ENCODE measurements around the gene TEX44.
"Not testable (repeated sequence)": the region's sequence is repeated elsewhere in the genome, so short reads cannot be mapped to it uniquely, and the experiment has no call there.

Gene TEX44

DNA sequence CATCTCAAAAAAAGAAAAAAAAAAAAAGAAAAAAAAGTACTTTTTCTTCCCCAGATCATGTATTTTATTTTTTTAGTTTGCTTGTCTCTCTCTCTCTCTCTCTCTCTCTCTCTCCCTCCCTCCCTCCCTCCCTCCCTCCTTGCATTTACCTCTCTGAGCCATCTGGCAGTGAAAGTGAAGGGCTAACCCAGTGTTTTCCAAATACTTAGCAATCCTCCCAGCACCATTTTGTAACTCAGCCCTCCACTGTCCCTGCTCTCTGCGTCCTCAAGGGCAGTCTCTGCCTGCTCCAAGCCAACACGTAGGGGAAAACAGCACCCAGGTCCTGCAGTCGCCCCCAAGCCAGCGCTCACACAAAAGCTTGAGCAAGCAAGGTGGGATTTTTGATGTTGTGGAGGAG, 19.6 kb upstream of the TEX44 start:
- no peak for DNase-seq

DNA sequence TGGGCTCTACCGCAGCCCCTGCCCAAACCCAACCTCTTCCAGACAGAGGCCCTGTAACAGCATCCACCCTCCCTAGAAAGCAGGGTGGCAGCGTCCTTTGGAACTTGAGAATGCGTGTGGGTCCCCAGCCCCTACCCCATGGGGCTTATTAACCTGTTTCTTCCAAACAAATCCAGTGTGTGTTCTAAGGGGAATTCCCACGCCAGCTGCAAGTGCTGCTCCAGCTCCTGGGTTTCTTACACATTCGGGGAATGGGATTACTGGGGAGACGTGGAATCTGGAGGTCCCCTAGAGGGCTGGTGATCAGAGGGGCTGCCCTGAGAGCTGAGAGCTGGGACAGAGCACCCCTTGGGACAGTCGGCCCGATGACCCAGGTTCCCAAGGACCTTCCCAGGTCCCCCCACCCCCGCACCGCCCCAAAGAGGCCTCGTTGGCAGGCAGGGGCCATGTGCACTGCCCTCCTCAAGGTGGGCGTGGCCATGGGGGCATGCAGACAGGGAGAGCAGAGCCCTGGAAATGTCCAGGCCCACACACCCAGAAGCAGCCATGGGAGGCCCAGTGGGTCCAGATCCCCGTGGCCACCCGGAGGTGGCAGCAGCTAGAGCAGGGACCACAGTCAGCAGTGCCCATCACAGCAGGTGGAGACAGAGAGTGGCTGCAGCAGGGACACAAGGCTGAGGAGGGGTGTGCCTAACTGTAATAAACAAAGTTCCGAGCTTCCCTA, 18.8 kb upstream of the TEX44 start:
- no peak for DNase-seq

DNA sequence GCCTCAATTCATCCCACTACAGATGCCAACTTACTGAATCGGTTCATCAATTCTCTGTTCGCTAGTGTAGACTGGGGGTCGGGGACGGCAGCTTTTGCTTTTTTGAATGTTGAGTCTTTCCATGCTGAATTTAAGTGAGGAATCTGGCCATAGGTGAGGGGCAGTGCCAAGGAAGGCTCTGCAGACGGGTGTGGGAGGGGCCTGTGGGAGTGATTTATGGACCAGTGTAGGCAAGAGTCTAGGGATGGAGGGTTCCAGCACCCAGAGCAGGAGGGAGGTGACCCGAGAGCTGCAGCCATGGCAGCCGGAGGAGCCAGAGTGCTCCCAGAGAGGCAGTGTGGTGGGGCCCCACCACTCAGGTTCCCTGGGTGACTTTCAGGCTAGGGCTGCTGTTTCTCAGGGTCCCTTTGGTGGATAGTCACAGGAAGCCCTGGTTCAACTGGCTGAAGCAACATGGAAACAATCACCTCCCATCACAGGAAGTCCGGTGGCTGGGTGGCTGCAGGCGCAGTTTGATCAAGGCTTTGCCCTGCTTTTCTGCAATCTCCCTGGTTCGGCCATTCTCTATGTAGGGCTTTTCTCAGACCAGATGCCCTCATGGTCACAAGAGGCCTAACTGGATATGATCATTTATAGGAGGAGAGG, 16.9 kb upstream of the TEX44 start:
- DNase-seq = no peak

DNA sequence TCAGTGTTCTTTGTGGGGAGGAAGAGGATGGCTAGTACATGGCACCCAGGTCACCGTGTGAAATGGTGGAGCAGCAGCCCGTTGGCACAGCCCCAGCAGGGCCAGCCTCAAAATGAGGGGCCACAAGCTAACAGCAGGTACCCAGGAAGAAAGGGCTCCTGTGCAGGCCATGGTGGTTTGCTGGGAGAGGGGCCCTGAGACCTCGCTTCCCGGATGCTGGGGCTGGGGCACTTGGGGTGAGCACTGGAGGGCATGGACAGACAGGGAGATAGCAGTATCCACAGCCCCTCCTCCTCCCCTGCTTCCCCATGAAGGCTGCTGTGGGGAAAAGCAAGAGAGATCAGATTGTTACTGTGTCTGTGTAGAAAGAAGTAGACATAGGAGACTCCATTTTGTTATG, 16.2 kb upstream of the TEX44 start:
- no peak for DNase-seq

DNA sequence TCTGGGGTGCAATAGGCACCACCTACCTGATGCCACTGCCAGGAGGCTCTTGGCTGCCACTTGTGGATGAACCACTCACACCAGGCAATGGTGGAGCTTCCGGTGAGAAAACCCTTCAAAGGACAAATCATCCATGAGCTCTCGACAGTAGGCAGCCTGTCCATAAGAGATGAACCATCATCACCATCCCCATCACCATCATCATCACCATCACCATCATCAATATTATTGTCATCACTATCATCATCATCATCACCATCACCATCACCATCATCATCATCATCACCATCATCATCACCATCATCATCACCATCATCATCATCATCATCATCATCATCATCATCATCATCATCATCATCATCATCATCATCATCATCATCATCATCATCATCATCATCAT, 14.0 kb upstream of the TEX44 start:
- not testable (repeated sequence) for DNase-seq

DNA sequence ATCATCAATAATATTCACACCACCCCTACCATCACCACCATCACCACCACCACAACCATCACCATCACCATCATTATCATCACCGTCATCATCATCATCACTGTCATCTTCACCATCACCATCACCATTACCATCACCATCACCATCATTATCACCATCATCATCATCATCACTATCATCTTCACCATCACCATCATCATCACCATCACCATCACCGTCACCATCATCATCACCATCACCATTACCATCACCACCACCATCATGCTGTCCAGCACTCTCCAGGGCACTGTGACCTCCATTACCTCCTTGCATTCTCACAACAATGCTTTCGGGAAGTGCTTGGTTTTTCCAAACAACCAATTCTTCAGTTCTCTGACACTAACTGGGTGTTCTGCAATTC, 13.1 kb upstream of the TEX44 start:
- no peak for DNase-seq

DNA sequence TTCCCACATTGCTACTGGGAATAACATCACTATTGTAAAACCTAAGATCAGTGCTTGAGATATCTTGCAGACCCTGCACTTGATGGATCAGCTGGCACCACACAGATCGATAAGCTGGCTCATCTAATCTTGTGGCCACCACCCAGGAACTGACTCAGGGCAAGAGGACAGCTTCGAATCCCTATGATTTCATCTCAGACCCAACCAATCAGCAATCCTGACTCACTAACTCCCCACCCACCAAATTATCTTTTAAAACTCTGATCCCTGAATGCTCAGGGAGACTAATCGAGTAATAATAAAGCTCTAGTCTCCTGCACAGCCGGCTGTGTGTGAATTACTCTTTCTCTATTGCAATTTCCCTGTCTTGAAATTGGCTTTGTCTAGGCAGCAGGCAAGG, 11.3 kb upstream of the TEX44 start:
- DNase-seq = no peak

DNA sequence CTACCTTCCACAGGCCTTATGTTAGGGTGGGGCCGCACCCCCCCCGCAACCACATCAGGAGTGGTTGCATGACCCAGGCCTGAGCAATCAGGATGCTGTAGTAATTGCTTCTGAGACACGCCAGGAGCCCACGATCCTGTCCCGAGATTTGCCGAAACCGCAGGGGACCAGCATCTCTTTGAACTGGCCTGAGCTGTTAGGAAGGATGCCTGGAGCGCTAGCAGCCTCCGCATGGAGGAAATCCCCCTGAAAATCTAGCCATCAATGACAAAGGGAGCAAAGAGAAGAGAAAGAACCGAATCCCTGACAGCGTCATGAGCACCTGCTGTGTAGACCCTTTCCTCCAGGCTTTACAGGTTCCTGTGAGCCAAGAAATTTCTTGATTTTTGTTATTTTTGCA, 8.7 kb upstream of the TEX44 start:
- no peak for DNase-seq

DNA sequence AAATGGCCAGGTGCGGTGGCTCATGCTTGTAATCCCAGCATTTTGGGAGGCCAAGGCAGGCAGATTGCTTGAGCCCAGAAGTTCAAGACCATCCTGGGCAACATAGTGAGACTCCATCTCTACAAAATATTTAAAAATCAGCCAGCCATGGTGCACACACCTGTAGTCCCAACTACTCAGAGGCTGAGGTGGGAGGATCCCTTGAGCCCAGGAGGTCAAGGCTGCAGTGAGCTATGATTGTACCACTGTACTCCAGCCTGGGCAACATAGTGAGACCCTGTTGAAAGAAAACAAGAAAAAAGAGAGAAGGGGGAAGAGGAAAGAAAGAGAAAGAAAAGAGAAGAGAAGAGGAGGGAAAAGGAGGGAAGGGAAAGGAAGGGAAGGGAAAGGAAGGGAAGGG, 4.9 kb upstream of the TEX44 start:
- not testable (repeated sequence) for DNase-seq

DNA sequence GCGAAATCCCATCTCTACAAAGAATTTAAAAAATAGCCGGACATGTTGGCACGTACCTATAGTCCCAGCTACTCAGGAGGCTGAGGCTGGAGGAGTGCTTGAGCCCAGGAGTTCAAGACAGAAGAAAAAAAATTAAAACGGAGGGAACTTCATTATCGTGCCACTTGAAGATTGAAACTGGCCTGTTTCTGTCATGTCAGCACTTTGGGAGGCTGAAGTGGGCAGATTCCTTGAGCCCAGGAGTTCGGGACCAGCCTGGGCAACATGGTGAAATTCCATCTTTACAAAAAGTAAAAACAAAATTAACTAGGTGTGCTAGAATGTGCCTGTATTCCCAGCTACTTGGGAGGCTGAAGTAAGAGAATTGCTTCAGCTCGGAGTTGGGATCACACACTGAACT, 3.0 kb upstream of the TEX44 start:
- DNase-seq = no peak

DNA sequence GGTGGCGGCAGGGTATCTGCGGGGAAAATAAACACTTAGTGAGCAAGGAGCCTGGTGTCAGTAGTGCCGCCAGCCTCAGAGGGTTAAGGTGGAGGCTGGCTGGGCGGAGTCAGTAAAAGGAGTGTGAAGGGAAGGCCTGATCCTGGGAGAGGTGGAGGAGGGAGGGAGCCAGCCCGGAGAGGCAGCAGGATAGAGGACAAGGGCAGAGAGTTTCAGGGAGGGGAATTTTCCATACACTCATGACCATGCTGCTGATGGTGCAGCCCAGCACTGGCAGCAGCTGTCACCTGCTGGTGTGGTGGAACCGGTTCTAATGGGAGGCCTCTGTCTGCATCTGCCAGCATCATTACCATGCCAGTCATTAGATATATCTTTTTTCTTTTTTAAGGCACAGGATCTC, 2.0 kb upstream of the TEX44 start:
- DNase-seq = no peak

DNA sequence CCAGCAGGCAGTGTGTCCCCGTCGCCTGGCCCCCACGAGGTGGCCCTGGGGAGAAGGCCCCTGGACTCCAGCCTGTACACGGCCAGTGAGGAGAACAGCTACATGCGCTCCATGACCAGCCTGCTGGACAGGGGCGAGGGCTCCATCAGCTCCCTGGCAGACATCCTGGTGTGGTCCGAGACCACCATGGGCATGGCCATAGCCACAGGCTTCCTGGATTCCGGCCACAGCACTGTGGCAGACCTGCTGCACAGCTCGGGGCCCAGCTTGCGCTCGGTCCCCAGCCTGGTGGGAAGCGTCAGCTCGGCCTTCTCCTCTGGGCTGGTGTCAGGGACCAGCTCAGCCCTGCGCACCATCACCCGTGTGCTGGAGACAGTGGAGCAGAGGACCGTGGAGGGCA, 1.0 kb downstream of the TEX44 start:
- DNase-seq = no peak

DNA sequence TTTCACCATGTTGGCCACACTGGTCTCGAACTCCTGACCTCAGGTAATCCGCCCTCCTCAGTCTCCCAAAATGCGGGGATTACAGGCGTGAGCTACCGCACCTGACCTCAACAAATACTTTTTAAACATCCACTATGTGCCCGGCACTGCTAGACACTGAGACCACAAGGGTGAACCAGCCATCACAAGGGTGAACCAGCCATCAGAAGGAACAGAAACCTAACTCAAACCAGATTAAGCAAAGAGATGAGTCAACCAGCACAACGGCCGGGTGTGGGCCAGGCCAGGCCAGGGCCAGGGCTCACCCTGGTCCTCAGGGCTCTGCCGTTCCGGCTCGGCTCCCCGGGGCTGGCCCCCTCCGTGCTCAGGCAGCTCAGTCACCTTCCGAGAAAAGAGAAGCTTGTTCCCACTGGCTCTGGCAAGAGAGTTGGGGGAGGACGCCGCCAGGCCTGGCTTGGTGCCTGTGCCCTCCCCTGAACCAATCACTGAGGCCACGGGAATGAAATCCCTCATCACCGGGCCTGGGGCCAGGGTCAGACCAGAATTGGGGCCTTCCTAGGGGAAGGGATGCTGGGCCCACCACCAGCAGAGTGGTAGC, 4.4 kb downstream of the TEX44 start:
- DNase-seq = no peak

DNA sequence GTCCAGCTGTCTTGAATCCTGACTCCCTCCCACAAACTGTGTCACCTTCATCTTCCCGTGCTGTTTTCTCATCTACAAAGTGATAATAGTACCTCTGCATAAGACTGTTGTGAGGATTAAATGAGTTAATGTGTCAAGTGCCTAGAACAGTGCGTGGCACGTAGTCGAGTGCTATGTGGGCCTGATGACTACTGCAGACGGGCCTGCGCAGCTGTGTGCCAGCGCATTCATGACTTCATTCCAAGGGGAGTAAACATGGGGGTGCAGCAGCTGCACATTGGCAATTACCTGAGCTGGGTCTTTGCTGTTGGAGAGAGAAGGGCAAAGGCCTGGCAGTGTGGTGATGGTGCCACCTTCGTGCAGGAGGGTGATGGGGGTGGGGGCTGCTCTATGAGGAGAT, 5.0 kb downstream of the TEX44 start:
- DNase-seq = no peak

DNA sequence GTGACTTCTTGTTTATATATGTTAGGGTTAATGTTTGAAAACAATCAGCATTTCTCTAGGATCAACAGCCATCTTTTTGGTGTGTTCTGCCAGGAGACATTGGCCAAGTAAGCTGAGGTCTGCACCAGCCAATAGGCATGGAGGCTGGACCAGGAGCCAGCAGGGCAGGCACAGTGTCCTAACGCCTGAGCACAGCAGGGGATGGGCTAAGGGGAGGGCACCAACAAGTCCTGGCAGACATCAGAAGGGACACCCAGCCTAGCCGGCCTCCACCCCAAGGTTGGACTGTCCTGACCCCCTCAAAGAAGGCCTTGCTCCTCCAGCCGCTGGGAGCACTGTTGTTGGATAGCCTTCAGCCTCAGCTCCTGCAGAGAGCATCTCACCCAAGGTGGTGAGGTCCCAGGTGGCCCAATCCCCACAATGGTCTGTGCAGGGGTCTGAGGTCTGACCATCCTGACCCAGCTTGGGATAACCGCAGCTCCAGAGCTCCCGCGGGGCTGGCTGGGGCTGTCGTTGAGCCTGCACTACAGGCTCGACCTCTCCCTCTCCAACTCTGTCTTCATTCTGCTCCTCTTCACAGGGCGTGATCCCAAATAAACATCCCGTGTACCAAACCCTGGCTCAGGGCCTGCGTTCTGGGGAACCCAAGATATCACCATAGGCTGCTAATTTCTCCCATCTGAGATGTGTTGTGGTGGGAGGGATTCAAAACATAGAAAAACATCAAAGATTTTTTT, 8.1 kb downstream of the TEX44 start:
- no peak for DNase-seq

DNA sequence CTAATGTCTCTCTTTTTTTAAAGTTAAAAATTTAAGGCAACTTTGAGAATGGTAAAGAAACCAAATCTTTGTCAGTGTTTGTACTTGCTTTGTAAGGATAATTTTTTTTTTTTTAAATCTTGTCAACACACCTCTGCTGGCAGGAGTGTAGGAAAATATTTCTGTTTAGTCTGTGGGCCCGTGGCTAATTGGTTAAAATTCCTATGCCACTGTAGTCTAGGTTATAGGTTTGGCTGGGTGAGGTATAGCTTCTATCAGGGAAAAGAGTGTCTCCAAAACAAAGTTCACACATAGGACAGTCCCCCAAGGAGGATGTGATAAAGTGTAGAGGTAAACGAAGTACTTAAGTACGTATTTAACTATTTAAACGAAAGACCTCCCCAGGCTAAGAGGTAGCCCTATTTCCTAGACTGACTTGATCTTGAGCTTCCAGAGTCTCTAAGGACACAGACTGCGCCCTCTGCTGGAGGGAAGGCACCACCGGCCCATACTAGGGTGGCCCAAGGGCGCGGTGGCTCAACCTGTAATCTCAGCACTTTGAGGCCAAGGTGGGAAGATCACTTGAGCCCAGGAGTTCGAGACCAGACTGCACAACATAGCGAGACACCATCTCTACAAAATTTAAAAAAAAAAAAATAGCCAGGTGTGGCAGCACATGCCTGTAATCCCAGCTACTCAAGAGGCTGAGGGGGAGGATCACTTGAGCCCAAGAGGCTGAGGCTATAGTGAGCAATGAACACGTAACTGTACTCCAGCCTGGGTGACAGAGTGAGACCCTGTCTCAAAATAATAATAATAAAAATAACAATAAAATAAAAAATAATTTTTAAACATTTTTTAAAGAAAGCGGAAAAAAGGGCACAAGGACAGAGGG, 8.9 kb downstream of the TEX44 start:
- peak; percentile 52 for DNase-seq

DNA sequence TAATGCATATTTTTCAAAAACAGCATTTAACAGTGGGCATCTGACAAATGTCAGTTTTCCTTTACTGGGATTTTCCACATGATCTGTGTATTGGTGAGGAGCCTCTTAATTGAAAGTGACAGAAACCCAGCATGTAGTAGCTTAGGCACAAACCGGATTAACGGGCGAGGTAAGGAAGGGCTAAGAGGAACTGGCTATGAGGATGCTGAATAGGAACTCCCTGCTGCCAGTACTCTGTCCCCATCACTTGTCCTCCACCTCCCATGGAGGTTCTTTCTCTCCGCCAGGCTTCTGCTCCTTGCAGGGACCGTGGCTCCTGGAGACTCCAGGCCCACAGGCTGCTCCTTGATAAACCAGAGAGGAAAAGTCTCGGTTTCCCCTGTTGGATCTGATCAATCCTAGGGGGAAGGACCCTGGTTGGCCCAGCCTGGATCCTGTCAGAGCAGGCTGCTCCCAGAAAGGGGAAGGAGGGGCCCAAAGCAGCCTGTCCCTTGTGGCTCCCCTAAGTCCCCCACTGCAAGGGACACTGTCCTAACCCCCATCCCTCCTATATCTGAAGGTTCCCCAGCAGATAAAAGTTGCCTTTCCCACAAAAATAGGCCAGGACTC, 10.3 kb downstream of the TEX44 start:
- DNase-seq = no peak

DNA sequence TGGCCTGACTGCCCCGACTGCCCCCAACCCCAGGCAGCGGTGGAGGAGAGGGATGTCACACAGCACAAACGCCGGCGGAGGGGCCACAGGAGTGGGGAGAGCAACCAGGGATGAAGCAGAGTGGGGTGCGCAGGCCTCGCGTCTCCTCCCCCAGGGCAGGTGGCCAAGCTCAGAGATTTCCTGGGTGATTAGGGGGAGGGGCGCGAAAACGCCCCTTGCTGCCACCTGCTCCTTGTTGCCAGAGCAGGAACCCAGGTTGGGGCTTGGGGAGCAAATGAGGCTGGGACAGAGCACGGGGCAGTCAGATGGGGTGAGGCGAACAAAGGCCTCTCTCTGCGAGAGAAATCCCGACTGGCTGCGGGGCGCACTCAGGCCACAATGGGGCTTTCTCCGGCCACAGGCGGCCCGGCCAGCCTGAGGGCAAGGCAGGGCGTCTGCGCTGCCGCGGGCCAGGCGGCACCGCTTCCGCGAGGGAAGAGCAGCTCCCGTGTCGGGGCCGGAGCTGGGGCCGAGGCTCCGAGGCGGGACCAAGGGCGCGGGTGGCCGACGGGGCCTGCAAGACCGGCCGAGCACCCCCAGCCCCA, 11.5 kb downstream of the TEX44 start:
- DNase-seq = no peak

DNA sequence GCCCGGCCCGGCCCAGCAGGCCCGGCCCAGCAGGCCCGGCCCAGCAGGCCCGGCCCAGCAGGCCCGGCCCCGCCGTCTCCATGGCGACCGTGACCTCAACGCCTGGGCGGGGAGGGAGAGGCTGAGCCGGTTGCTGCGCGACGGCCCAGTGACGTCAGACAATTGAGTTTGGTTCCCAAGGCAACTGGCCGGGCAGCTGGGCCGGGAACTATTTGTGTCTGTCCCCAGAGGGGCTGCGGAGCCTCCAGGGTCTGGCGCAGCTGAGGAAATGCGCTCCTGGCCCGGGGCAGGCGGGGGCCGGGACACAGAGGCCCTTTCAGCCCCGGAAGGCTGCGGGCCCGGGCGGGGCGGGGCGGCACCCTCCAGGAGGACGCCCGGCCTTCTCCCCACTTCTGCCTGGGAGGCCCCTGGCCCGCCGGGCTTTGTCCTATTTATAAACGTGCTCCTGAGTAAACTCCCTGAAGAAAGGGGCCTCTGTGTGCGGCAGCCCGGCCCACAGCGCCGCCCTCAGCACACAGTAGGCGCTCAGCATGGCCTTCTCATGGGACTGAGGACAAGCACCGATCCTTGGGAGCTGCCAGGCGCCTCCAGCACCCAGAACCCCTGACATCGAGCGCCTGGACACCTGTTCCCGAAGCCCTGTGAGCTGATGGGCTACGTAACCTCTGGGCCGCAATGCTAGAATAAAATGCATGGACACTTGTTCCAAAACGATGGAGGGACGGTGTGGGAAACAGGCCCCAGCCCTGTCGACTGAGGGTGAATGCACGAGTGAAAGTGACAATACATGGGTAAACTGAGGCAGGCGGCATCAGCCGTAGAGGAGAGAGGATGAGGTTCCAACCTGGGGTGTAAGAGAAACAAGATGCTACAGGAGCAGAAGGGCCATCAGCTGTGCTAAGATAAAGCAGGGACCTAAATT, 12.3 kb downstream of the TEX44 start:
- DNase-seq = peak; percentile 84

DNA sequence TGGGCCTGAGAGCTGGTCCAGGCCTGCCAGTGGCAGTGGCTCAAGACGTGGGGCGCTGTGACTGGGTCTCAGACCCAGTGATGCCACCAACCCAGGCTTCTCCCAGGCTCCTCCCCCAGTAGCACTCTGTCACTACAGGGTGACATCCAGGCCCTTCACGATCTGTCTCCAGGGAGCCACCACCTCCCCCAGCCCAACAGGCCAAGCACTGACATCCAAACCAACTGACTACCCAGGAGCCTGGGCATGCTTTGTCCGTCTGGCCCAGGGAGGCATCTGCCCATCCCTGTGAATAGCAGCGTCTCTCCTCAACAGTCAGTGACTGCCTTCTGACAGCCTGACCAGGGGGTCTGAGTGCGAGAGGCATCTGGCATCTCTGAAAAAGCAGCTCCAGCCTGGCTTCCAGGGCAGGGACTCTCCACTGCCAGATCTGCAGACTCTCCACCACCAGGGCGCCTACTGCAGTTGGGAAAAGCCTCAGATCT, 13.0 kb downstream of the TEX44 start:
- no peak for DNase-seq

DNA sequence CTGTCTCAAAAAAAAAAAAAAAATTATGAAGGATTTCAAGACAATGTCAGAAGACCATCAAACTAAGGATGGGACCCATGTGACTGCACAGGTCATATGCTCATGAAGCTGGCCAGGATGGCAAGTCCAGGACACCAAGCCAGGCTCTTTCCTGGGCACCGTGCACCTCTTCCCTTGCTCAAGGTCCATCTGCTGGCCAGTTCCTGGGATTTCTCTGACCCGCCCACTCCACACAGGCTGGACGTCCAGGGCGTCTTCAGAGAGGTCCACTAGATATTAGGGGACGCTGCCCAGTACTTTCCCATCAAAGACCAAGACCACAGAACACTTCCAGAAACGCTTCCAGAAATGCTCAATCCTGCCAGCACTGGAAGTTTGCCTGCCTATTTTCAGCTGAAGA, 14.3 kb downstream of the TEX44 start:
- no peak for DNase-seq
